HL-60 (cell line): ENCODE data around the gene DXO.
"Not testable (repeated sequence)": the region's sequence is repeated elsewhere in the genome, so short reads cannot be mapped to it uniquely, and the experiment has no call there.

Experiments used
- CTCF ChIP-seq: IDR thresholded peaks from one replicate; pipeline ENCODE4 v1.5.1; 2011; ENCODE audit warnings: low read length, control low read depth, inconsistent platforms; ENCODE audit not compliant: insufficient read depth
- GABPA ChIP-seq: IDR thresholded peaks from 2 replicates; pipeline ENCODE4 v1.6.1; 2012; ENCODE audit warnings: low read depth
- POLR2AphosphoS5 ChIP-seq: IDR thresholded peaks from 2 replicates; pipeline ENCODE4 v1.6.1; 2012; ENCODE audit warnings: low read depth

GRCh38 chr6:31981744-31982143, 9.8 kb upstream of the DXO start, which contains the start of gene C4A:
- TF ChIP-seq CTCF, GABPA, POLR2AphosphoS5: not testable (repeated sequence)
